HG03159 (cell line): ENCODE data around the gene ITK.
"Not testable (repeated sequence)": the region's sequence is repeated elsewhere in the genome, so short reads cannot be mapped to it uniquely, and the experiment has no call there.

Source experiments
- ATAC-seq: cut with Tn5 transposase; IDR thresholded peaks from one replicate; pipeline ENCODE4 v1.9.1; 2021; ENCODE audit warnings: mild to moderate bottlenecking, moderate library complexity; ENCODE audit not compliant: unreplicated experiment

The ITK gene

DNA sequence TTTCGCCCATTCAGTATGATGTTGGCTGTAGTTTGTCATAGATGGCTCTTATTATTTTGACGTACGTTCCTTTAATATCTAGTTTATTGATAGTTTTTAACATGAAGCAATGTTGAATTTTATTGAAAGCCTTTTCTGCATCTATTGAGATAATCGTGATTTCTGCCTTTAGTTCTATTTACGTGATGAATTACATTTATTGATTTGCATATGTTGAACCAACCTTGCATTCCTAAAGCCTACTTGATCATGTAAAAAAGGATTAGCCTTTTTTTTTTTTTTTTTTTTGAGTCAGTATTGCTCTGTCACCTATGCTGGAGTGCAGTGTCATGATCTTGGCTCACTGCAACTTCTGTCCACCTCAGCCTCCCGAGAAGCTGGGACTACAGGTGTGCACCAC is 25.1 kb downstream of the ITK start:
- ATAC-seq = no peak

DNA sequence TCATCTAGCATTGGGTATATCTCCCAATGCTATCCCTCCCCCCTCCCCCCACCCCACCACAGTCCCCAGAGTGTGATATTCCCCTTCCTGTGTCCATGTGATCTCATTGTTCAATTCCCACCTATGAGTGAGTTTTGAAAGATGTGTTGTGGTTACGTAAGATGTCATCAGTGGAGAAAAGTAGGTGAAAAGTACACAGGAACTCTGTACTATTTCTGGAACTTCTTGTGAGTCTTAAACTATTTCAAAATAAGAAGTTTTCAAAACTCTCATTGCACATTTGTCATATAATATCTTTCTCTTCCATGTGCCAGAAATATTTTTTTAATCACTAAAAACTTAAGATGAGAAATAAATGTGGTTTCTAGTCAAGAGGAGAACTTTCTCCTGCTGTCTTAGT is 30.0 kb downstream of the ITK start:
- not testable (repeated sequence) for ATAC-seq

DNA sequence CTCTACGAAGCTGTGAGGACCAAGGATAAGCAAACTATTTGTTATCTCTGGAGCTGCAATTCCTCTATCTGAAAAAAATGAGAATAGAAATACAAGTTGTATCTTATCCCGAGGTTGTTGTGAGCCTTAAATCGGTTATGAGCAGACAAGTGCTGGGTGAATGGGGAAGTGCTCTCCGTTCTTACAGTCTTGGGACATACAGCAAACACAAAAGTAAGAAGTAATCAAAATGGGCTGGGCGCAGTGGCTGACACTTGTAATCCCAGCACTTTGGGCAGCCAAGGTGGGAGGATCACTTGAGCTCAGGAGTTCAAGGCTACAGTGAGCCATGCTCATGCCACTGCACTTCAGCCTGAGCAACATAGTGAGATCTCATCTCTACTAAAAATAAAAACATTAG is 31.7 kb downstream of the ITK start:
- ATAC-seq = no peak

DNA sequence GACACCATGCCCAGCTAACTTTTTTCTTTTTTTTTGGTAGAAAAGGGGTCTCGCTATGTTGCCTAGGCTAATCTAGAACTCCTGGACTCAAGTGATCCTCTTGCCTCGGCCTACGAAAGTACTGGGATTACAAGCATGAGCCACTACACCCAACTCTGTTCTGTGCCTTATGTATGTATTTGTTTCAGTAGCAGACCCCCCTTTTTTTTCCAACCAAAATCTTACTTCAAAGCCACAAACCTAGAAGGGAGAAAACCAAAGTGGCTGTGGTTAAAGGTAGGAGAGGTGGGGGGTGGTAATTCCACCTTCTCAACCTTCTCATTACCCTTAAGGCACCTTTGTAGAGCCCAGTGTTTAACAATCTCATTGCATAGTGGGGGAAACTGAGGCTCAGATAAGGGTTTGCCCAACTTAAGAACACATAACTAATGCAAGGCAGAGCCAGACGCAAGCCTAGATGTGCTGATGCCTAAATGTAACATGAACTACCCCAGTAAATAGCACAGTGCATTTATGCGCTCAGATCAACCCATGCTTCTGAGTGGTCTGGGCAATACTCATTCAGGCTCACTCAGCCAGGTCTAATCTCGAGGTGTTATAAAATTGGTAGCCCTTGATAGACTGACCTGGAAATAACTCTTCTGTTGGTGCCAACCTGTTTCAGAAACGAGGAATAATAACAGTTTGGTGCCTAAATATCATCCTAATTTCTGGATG is 33.0 kb downstream of the ITK start:
- no peak for ATAC-seq

DNA sequence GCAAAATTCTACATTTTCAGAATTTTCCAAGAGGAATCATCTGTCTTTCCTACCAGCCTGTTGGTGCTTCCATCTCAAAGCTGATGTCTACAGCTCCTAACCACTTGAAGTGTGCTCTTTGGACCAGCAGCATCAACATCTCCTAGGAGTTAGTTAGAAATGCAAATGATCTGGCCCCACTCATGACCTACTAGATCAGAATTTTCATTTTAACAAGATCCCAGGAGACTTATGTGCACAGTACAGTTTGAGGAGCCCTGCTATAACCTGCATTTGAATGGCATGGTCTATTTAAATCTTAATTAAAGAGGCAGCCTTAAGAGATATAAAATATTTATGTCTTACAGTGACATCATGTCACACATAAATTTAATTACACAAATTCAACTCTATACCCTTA is 33.8 kb downstream of the ITK start:
- ATAC-seq = no peak

DNA sequence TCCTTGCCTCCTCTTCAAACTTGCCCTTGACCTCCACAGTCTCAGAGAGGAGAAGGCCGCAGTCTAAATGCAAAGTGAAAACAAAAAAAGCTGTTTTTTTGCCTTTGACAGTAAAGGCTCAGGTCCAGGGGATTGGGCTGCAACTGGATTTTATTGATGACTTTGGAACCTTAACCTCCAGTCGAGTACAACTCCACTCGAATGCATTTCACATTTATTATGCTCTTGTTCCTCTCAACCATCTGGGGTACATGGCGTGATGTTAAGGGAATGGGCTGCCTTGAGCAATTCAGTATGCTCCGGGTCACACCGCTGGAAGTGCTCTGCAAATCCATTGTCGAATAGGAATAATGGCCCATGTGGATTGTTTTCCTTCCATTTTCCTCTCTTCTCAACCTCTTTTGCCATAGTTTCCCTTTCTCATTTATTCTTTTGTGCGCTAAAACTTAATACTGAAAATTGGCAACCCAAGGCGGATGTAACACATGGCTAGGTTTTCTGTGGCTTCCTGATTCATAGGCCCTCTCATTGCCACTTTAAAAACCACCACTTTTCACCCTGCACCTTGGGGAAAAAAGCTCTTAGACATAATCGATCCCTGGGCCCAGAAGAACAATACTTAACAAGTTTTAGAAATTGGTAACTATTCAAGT is 34.3 kb downstream of the ITK start:
- ATAC-seq = peak; percentile 47

GRCh38 chr5:157215514-157216167 is 35.0 kb downstream of the ITK start:
- ATAC-seq = peak; percentile 43

DNA sequence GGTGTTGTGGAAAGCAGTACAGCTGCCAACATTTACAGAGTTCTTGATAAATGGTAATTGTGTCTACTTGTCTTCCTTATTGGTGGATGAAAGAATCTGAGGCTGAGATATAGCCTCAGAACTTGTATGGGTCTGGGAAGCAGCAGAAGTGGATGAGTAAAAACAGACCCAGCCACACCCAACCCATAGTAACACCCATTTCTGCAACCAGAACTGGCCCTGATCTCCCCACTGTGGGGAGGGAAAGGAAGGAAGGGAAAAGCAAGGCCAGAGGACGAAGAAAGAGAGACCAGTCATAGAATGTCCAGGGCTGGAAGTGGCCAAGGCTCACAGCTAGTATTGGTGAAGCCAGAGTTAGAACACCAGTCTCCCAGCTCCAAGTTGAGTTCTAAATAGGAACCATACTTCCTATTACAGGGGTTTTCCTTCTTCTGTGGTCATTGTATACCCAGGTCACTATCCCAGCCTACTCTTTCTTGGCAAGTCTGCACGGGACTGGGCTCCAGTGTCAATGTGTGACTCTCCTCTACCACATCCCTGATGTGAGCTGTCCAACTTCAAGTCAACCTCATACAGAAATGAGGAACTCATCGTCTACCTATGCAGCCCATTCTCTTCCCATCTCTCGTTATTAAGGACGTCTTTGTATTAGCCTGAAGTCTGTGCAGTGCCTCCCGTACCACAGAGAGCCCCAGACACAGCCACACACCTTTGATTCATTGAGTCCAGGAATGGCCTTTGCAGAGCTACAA is 35.9 kb downstream of the ITK start:
- ATAC-seq = no peak

- no peak for ATAC-seq
Observed at GRCh38 chr5:157217289-157218024, 36.8 kb downstream of the ITK start.

DNA sequence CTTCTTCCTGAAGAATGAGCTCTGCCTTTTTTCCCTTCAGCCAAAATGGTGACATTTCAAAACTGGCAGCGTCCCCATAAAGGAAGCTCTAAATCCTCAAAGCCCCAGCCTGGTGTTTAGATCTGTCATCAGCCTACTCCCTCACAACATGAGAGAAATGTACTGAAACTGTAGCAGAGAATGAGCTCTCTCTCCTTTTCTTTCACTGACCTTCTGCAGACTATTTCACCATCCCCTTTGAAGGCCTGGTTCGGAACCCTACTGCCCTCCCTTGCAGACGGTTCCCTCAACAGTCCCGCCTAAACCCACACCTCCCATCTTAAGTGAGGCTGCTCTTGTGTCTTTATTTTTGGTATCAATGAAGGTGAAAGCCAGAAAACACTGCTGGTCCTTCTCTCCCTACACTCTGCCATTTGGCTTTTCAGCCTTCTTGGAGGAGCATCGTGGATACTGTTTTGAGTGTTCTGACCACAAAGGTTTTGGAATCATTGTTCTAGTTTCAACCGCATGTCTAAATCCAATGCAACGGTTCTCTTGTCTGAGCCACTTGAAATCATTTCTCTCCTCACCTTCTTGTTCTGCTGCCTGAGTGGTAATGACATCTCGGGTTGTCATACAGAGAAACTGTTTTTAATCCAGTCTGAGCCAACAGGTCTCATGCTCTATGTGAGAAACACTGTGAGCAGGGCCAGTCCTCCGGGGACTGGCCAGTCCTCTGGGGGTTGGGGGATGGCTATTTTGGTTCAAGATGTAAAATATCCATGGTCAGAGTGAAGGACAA is 39.0 kb downstream of the ITK start:
- peak; percentile 49 for ATAC-seq

- no peak for ATAC-seq
Observed at GRCh38 chr5:157221959-157222358, 41.3 kb downstream of the ITK start.

GRCh38 chr5:157222506-157223230 is 42.0 kb downstream of the ITK start:
- no peak for ATAC-seq

GRCh38 chr5:157225469-157226422 is 45.1 kb downstream of the ITK start:
- no peak for ATAC-seq

GRCh38 chr5:157230610-157231009 is 50.0 kb downstream of the ITK start:
- ATAC-seq = no peak

DNA sequence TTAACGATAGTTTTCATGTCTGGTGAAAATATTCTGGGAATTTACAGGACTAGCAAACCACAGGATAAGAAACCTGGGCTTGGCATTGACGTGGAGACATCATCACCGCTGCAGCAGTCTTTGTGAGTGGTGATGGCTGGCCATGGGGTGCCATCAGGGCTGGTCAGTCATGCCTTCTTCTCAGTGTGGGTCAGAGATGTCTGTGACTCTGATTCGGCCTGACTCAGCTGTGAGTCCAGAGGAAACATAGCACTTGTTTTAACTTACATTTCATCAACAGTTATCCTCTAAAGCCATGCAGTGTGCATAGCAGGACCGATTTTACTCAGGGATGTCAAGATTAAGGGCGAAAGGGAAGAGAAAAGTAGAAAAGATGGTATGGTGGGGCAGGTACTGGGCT is 52.1 kb downstream of the ITK start:
- ATAC-seq = no peak

GRCh38 chr5:157233515-157233914 is 52.9 kb downstream of the ITK start:
- ATAC-seq = no peak

- ATAC-seq = no peak
Observed at GRCh38 chr5:157236423-157236822, 55.8 kb downstream of the ITK start.

- no peak for ATAC-seq
Observed at GRCh38 chr5:157241483-157241882, 60.8 kb downstream of the ITK start.
